Stomach (tissue), 9 donors: ENCODE measurements around the gene HOXD10. TPM values are rescaled to one million over a fixed set of nuclear protein-coding genes. Genes with fewer than 3 reads are reported as not detected.

Source experiments
- DNase-seq, 2 donors: peaks; one replicate each; pipeline versions ENCODE4 v3.0.0 to v3.0.0-alpha.2; 2013 to 2019
- H3K27ac ChIP-seq, 5 donors: fragments of 200-600 bp in 4 of 5; sonication (generic) in 4 of 5; one replicate each; pipeline ENCODE4 v1.5.1; 2013 to 2019; ENCODE audit warnings: mild to moderate bottlenecking in 1 of 5, moderate library complexity in 1 of 5
- H3K27me3 ChIP-seq, 3 donors: fragments of 200-600 bp; sonication (generic); one replicate each; pipeline ENCODE4 v1.5.1; 2017 to 2019; ENCODE audit warnings: mixed run types in 1 of 3
- H3K36me3 ChIP-seq, 4 donors: fragments of 200-600 bp; sonication (generic); 1 replicate in 3 of 4; 2 replicates in 1 of 4; pipeline ENCODE4 v1.5.1; 2016 to 2019
- H3K4me1 ChIP-seq, 4 donors: fragments of 200-600 bp; sonication (generic); one replicate each; pipeline ENCODE4 v1.5.1; 2016 to 2019
- H3K4me3 ChIP-seq, 4 donors: fragments of 200-600 bp; sonication (generic) in 3 of 4; one replicate each; pipeline ENCODE4 v1.5.1; 2016 to 2019; ENCODE audit warnings: mild to moderate bottlenecking in 1 of 4
- H3K9me3 ChIP-seq, 4 donors: fragments of 200-600 bp; sonication (generic); one replicate each; pipeline ENCODE4 v1.5.1; 2016 to 2019
- EP300 ChIP-seq: sonication (generic); formaldehyde crosslinking; IDR thresholded peaks from one replicate; pipeline ENCODE4 v1.6.1; 2017; ENCODE audit warnings: antibody characterized with exemption
- POLR2A ChIP-seq, 4 donors: fragments of 450-650 bp; IDR thresholded peaks; one replicate each; pipeline ENCODE4 v1.6.1; 2016; ENCODE audit warnings: antibody characterized with exemption in 4 of 4, control low read depth in 2 of 4, mild to moderate bottlenecking in 1 of 4, moderate library complexity in 1 of 4
- POLR2AphosphoS5 ChIP-seq, 3 donors: sonication (generic); formaldehyde crosslinking; IDR thresholded peaks; one replicate each; pipeline ENCODE4 v1.6.1; 2016; ENCODE audit warnings: antibody characterized with exemption in 3 of 3
- WGBS, 5 donors: extraction: QIAGEN DNeasy Blood & Tissue Kit in 3 of 5; methylation state at CpG; one replicate each; pipeline versions ENCODE4 v1.1.5 to v1.1.7; 2013 to 2018; 5-methylcytosine and 5-hydroxymethylcytosine counted together
- intact Hi-C: fragments of 100-400 bp; cut with DNase I; formaldehyde crosslinking; loops from one replicate; pipeline ENCODE4 v1.15.1; 2023; ENCODE audit warnings: low total_unique reads
- polyA plus RNA-seq, 3 donors: library from polyadenylated mRNA; stranded (reverse); fragments of 200-250 nt; gene quantifications; one replicate each; pipeline ENCODE4 v1.2.3, GENCODE V29; 2013
- total RNA-seq, 5 donors: library from RNA; depleted of rRNA; stranded (reverse); fragments of >200 nt; gene quantifications; one replicate each; pipeline versions ENCODE4 v1.1.0 to v1.2.3, GENCODE V29; 2014 to 2016
- TF ChIP-seq, protein P1 (sequence below), 7 experiments: fragments of 450-650 bp in 4 of 7; fragments of 200-600 bp in 3 of 7; sonication (generic) in 3 of 7; IDR thresholded peaks; one replicate each; pipeline ENCODE4 v1.5.1; 2016 to 2019; ENCODE audit warnings: antibody characterized with exemption in 7 of 7, control low read depth in 2 of 7, mild to moderate bottlenecking in 1 of 7
- donor health status: healthy with polysubstance abuse.
- donor health status: Bipolar disorder and iron deficiency.
- donor health status: healthy.

The HOXD10 gene
- total and polyA plus RNA-seq, 8 donors, result 2.6 TPM; not detected in 7

DNA sequence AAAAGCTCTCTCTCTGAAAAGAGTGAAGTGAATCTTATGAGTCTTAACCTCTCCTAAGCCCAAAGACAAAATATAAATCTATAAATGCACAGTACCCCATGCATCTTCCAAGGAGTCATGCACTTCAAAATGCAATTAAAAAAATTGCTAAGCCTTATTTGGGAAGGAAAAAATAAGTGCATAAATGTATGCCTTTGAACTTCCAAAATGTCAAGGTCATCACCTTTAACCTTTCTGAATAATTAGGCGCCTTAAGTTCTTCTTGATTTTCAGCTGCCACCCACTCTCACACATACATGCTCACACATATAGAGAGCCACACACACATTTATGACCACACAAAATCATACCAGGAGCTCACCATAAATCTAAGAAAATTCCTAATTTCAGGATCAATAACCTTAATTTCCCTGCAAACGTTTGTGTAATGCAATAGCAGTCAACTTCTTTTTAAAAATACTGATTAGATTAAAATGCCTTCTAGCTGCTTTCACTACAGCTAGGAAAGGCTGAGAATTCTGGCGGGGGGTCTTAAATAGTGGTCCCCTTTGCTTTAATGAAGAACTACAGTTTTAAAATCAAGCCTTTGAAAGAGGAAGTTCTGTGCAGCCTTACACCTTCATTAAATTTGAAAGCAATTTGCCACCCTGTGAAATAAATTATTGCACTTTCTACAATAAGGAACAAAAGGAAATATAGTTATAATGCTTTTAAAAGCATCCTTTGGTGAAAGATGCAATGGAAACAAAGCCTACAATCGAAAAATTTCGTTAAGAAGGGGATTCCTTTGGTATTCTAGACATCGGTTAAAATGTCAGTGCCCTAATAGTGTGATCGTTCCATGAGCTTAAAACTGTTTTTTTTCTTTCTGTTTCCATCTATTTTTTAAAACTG, 5.9 kb upstream of the HOXD10 start:
- peaks cover 20 to 43% (median 31%) of the 10 kb centered on the region in 4 donors for H3K4me1 ChIP-seq
- H3K4me3 ChIP-seq, result no peak overlapping the region
- WGBS, 5 donors, result 19 to 24% (median 22%) methylated on average over 7 of the region's 7 CpGs
- DNase-seq, result no peak
- intact Hi-C loops, result no loop called here
- H3K9me3 ChIP-seq, result peaks cover 0 to 21% (median 0%) of the 10 kb centered on the region in 4 donors
- TF ChIP-seq POLR2AphosphoS5 (IDR thresholded peaks at IDR 0.05) (no peak), EP300 (no peak), POLR2A (IDR thresholded peaks at IDR 0.05) (no peak)
- TF ChIP-seq, protein P1, sequence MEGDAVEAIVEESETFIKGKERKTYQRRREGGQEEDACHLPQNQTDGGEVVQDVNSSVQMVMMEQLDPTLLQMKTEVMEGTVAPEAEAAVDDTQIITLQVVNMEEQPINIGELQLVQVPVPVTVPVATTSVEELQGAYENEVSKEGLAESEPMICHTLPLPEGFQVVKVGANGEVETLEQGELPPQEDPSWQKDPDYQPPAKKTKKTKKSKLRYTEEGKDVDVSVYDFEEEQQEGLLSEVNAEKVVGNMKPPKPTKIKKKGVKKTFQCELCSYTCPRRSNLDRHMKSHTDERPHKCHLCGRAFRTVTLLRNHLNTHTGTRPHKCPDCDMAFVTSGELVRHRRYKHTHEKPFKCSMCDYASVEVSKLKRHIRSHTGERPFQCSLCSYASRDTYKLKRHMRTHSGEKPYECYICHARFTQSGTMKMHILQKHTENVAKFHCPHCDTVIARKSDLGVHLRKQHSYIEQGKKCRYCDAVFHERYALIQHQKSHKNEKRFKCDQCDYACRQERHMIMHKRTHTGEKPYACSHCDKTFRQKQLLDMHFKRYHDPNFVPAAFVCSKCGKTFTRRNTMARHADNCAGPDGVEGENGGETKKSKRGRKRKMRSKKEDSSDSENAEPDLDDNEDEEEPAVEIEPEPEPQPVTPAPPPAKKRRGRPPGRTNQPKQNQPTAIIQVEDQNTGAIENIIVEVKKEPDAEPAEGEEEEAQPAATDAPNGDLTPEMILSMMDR (IDR thresholded peaks at IDR 0.05), result no peak
- no peak overlapping the region for H3K27ac ChIP-seq
- H3K36me3 ChIP-seq, result no peaks in the 10 kb centered on the region
- peaks cover 48 to 100% (median 96%) of the 10 kb centered on the region in 3 donors for H3K27me3 ChIP-seq

DNA sequence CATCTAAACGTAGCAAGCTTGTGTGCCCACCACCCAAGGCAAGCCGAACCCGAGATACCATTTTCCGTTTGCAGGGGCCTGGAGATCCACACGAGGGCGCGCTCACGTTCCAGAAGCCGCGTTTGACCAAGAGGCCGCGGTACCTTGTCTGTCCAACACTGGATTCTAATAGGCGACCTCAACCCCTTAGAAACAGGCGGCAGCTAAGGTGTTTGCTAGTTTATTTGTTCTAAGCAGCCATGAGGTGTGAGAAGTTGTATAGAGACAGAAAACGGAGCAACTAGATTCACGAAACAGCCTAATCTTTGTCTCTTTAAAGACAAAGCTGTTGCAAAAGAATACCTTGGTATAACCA, 5.3 kb upstream of the HOXD10 start:
- Histone ChIP-seq H3K4me3 (no peak overlapping the region), H3K27me3 (peaks cover 52 to 100% (median 96%) of the 10 kb centered on the region in 3 donors), H3K27ac (no peak overlapping the region), H3K4me1 (peaks cover 20 to 37% (median 33%) of the 10 kb centered on the region in 4 donors), H3K36me3 (no peaks in the 10 kb centered on the region), H3K9me3 (peaks cover 0 to 21% (median under 1%) of the 10 kb centered on the region in 4 donors)
- TF ChIP-seq, protein P1 (IDR thresholded peaks at IDR 0.05), result peak in 2 of 7 experiments; percentile 22 to 25
- no peak for TF ChIP-seq EP300
- DNase-seq, result peak in 1 of 2 donors; percentile 80
- 3 to 10% (median 4%) methylated on average over 16 of the region's 16 CpGs for WGBS, 5 donors
- intact Hi-C loops, result no loop called here

DNA sequence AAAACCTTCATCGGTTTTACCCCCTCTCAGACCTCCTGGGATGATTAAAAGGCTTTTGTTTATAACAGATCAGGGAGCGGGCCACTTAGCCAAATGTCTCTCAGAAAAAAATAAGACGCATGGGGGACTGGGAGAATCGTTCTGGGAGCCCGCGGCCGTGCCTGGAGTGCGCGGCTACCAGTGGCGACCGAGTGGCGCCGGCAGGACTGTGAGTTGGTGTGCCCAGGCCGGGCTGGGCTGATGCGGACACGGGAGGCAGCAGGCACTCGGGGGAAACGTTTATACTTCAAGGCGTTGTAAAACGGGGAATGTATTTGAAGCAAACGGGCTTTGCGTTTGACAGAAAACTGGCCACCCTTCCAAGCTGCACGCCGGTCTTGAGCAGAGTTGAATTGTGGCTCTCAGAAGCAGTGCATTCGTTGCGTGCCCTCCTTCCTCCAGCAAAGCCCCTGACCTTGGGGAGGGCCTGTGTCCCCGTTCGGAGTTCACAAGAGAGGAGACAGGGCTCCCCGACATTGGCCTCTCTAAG, 4.7 kb upstream of the HOXD10 start:
- 2 to 7% (median 5%) methylated on average over 29 of the region's 29 CpGs for WGBS, 5 donors
- Histone ChIP-seq H3K36me3 (no peaks in the 10 kb centered on the region), H3K4me1 (peaks cover 14 to 33% (median 26%) of the 10 kb centered on the region in 4 donors), H3K27me3 (peaks cover 52 to 100% (median 96%) of the 10 kb centered on the region in 3 donors), H3K4me3 (no peak overlapping the region), H3K9me3 (peaks cover 0 to 16% (median 3%) of the 10 kb centered on the region in 4 donors), H3K27ac (no peak overlapping the region)
- DNase-seq, result no peak
- intact Hi-C loops, result no loop called here
- TF ChIP-seq EP300 (no peak), POLR2A (IDR thresholded peaks at IDR 0.05) (no peak), POLR2AphosphoS5 (IDR thresholded peaks at IDR 0.05) (no peak)
- TF ChIP-seq, protein P1 (IDR thresholded peaks at IDR 0.05), result no peak

DNA sequence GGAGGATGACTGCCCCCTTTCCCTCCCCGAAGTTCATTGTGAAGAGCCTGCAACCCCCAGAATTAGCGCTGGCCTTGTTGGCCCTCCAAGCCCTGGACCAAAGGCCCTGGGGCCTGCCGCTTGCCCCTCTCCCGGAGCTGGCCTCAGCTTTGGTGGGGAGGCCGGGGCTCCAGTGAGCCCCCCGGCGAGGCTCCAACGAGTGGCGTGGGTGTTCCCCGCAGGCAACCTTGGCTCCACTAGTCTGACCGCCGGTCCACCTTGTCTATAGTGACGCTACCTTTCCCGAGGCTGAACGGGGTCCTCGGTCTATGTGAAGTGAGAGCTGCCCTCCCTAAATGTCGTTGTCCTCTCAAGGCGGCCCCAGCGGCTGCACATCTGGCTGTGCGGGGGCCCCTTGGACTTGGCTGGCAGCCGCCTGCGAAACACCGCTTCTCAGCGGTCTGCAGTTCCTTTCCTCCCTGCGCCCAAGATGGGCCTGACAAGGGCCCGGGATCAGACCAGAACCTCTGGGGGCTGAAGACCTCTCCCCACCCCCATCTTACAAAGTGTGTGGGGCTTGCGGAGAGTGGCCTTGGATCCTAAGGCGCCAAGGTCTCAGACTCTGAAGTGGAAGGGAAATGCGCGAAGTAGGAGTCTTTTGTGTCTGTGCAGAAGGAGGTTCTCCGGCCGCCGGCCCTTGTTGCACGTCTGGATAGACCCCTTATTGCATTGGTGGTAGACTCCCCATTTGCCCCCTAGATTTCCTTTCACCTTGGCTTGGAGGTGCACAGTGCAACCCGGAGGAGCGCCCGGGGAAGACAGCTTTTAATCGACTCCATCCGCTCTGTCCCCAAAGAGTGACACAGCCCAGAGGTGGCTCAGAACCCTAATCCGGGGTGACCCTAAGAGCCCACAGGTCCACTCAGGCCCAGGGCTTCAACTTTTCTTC, 3.9 kb upstream of the HOXD10 start:
- no peak overlapping the region for H3K4me3 ChIP-seq
- peaks cover 0 to 12% (median 6%) of the 10 kb centered on the region in 4 donors for H3K9me3 ChIP-seq
- H3K36me3 ChIP-seq, result no peaks in the 10 kb centered on the region
- no peak overlapping the region for H3K27ac ChIP-seq
- TF ChIP-seq POLR2AphosphoS5 (IDR thresholded peaks at IDR 0.05), result no peak
- intact Hi-C loops, result no loop called here
- H3K4me1 ChIP-seq, result peaks cover 10 to 28% (median 21%) of the 10 kb centered on the region in 4 donors
- 6 to 9% (median 9%) methylated on average over 21 to 40 of the region's 40 CpGs for WGBS, 5 donors
- no peak for DNase-seq
- peaks cover 56 to 100% (median 98%) of the 10 kb centered on the region in 3 donors for H3K27me3 ChIP-seq
